ENCODE results near the gene SAMD8.
"Not testable (repeated sequence)": the region's sequence is repeated elsewhere in the genome, so short reads cannot be mapped to it uniquely, and the experiment has no call there.

SAMD8 gene

GRCh38 chr10:75197906-75198305, 86.5 kb downstream of the SAMD8 start:
- no peak overlapping the region for H3K4me3 ChIP-seq (ENCODE audit: low read length)
- TF ChIP-seq, protein P1, sequence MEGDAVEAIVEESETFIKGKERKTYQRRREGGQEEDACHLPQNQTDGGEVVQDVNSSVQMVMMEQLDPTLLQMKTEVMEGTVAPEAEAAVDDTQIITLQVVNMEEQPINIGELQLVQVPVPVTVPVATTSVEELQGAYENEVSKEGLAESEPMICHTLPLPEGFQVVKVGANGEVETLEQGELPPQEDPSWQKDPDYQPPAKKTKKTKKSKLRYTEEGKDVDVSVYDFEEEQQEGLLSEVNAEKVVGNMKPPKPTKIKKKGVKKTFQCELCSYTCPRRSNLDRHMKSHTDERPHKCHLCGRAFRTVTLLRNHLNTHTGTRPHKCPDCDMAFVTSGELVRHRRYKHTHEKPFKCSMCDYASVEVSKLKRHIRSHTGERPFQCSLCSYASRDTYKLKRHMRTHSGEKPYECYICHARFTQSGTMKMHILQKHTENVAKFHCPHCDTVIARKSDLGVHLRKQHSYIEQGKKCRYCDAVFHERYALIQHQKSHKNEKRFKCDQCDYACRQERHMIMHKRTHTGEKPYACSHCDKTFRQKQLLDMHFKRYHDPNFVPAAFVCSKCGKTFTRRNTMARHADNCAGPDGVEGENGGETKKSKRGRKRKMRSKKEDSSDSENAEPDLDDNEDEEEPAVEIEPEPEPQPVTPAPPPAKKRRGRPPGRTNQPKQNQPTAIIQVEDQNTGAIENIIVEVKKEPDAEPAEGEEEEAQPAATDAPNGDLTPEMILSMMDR (conservative IDR thresholded peaks at IDR 0.05; ENCODE audit: low read length) = no peak
- no peak for DNase-seq (ENCODE audit: low read depth)

DNA sequence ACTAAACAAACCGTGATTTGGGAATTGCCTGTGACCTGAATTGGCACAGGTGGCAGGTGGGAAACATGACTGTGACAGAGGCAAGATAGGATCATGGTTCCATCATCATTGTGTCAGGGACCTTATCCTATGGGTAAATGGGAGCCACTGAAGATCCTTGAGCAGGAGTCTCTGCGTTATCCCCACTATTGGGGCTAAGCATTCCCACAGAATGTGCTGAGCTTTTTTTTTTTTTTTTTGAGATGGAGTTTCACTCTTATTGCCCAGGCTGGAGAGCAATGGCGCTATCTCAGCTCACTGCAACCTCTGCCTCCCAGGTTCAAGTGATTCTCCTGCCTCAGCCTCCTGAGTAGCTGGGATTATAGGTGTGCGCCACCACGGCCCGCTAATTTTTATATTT, 88.5 kb downstream of the SAMD8 start:
- DNase-seq (ENCODE audit: low read depth); H3K4me3 ChIP-seq (ENCODE audit: low read length): not testable (repeated sequence)

GRCh38 chr10:75201793-75202307, 90.4 kb downstream of the SAMD8 start:
- no peak for DNase-seq (ENCODE audit: low read depth)
- TF ChIP-seq, protein P1 (conservative IDR thresholded peaks at IDR 0.05; ENCODE audit: low read length) = no peak
- H3K4me3 ChIP-seq (ENCODE audit: low read length) = no peak overlapping the region

GRCh38 chr10:75202321-75203045, 91.0 kb downstream of the SAMD8 start:
- peak; percentile 72 for DNase-seq (ENCODE audit: low read depth)
- TF ChIP-seq, protein P1 (conservative IDR thresholded peaks at IDR 0.05; ENCODE audit: low read length) = no peak
- H3K4me3 ChIP-seq (ENCODE audit: low read length) = no peak overlapping the region

GRCh38 chr10:75203046-75203620, 91.7 kb downstream of the SAMD8 start:
- not testable (repeated sequence) for H3K4me3 ChIP-seq (ENCODE audit: low read length); DNase-seq (ENCODE audit: low read depth)

DNA sequence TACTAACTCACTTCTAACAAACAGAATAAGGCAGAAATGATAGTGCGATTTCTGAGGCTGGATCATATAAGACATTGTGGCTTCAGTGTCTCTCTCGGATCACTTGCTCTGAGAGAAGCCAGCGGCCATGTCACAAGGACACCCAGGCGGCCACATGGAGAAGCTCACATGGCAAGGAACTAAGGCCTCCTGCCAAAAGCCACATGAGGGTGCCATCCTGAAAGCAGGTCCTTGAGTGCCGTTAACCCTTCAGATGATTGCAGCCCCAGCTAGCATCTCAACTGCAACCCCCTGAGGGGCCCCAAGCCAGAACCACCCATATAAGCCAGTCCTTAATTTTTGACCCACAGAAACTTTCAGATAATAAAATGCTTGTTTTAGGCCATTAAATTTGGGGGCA, 92.3 kb downstream of the SAMD8 start:
- TF ChIP-seq, protein P1 (conservative IDR thresholded peaks at IDR 0.05; ENCODE audit: low read length) = no peak
- DNase-seq (ENCODE audit: low read depth) = no peak
- H3K4me3 ChIP-seq (ENCODE audit: low read length) = no peak overlapping the region

GRCh38 chr10:75205908-75206307, 94.5 kb downstream of the SAMD8 start:
- TF ChIP-seq, protein P1 (conservative IDR thresholded peaks at IDR 0.05; ENCODE audit: low read length) = no peak
- H3K4me3 ChIP-seq (ENCODE audit: low read length) = no peak overlapping the region
- DNase-seq (ENCODE audit: low read depth) = no peak

- H3K4me3 ChIP-seq (ENCODE audit: low read length); DNase-seq (ENCODE audit: low read depth): not testable (repeated sequence)
These were observed 95.2 kb downstream of the SAMD8 start for GRCh38 chr10:75206638-75207037.

Data from AG10803 (cell line).